Measurements from ENCODE around the gene NOTCH4.

The NOTCH4 gene

GRCh38 chr6:32163559-32164258 lies 60.2 kb downstream of the NOTCH4 start:
- TF ChIP-seq CTCF (IDR thresholded peaks at IDR 0.05; ENCODE audit: low read depth, low read length): no peak
- no peak for DNase-seq (ENCODE audit: low read depth)
- no peak overlapping the region for H3K4me3 ChIP-seq (ENCODE audit: low read depth, low read length)

- DNase-seq (ENCODE audit: low read depth): no peak
- no peak overlapping the region for H3K4me3 ChIP-seq (ENCODE audit: low read depth, low read length)
- TF ChIP-seq CTCF (IDR thresholded peaks at IDR 0.05; ENCODE audit: low read depth, low read length): no peak
- TF ChIP-seq MYC (IDR thresholded peaks at IDR 0.05; ENCODE audit: low read depth, low read length): no peak
Observed at GRCh38 chr6:32158052-32158451, 65.8 kb downstream of the NOTCH4 start.

GRCh38 chr6:32156891-32157290 lies 67.0 kb downstream of the NOTCH4 start:
- TF ChIP-seq CTCF (IDR thresholded peaks at IDR 0.05; ENCODE audit: low read depth, low read length) (no peak), MAX (IDR thresholded peaks at IDR 0.05; ENCODE audit: low read depth, low read length) (no peak), MYC (IDR thresholded peaks at IDR 0.05; ENCODE audit: low read depth, low read length) (no peak), POLR2A (IDR thresholded peaks at IDR 0.05; ENCODE audit: extremely low read depth, insufficient read length) (no peak)
- DNase-seq (ENCODE audit: low read depth): no peak
- H3K4me3 ChIP-seq (ENCODE audit: low read depth, low read length): no peak overlapping the region

GRCh38 chr6:32154514-32155161 lies 69.2 kb downstream of the NOTCH4 start:
- peak; percentile 84 for DNase-seq (ENCODE audit: low read depth)
- peak; percentile 70 for TF ChIP-seq MAX (IDR thresholded peaks at IDR 0.05; ENCODE audit: low read depth, low read length)
- TF ChIP-seq POLR2A (IDR thresholded peaks at IDR 0.05; ENCODE audit: extremely low read depth, insufficient read length): no peak
- peak; percentile 33 for TF ChIP-seq CTCF (IDR thresholded peaks at IDR 0.05; ENCODE audit: low read depth, low read length)
- peak; percentile 65 for TF ChIP-seq MYC (IDR thresholded peaks at IDR 0.05; ENCODE audit: low read depth, low read length)
- H3K4me3 ChIP-seq (ENCODE audit: low read depth, low read length): peak overlapping the region; percentile 90

- TF ChIP-seq MYC (IDR thresholded peaks at IDR 0.05; ENCODE audit: low read depth, low read length) (peak; percentile 38; the same call in 1 of the 2 replicates), MAX (IDR thresholded peaks at IDR 0.05; ENCODE audit: low read depth, low read length) (0 out of 2 replicates have a peak, but pooled peaks have one; percentile 14), CTCF (IDR thresholded peaks at IDR 0.05; ENCODE audit: low read depth, low read length) (no peak), POLR2A (IDR thresholded peaks at IDR 0.05; ENCODE audit: extremely low read depth, insufficient read length) (peak; percentile 36)
- peak; percentile 90 for DNase-seq (ENCODE audit: low read depth)
- H3K4me3 ChIP-seq (ENCODE audit: low read depth, low read length): peak within 1 kb of the TSS; percentile 90
Observed at GRCh38 chr6:32153564-32154513, 70.0 kb downstream of the NOTCH4 start, which contains the start of gene PPT2. PPT2 (plus strand) TSS chr6:32154141; CDS start chr6:32154595, 454 bp downstream.
